Dermis blood vessel endothelial cell (primary cell): ENCODE results near the gene HIPK1. TPM values are rescaled to one million over a fixed set of nuclear protein-coding genes. Genes with fewer than 3 reads are reported as not detected.
"Not testable (repeated sequence)": the region's sequence is repeated elsewhere in the genome, so short reads cannot be mapped to it uniquely, and the experiment has no call there.

ENCODE experiments used
- DNase-seq: peaks from one replicate; pipeline ENCODE4 v3.0.0; 2010
- total RNA-seq: library from RNA; depleted of rRNA; stranded (reverse); fragments of >200 nt; gene quantifications from 2 replicates; pipeline ENCODE4 v1.2.3, GENCODE V29; 2014

The HIPK1 gene
- total RNA-seq, 1 donor from 2014 or later: 36.8 TPM

GRCh38 chr1:113946112-113946511 lies 17.0 kb downstream of the HIPK1 start:
- no peak for DNase-seq

DNA sequence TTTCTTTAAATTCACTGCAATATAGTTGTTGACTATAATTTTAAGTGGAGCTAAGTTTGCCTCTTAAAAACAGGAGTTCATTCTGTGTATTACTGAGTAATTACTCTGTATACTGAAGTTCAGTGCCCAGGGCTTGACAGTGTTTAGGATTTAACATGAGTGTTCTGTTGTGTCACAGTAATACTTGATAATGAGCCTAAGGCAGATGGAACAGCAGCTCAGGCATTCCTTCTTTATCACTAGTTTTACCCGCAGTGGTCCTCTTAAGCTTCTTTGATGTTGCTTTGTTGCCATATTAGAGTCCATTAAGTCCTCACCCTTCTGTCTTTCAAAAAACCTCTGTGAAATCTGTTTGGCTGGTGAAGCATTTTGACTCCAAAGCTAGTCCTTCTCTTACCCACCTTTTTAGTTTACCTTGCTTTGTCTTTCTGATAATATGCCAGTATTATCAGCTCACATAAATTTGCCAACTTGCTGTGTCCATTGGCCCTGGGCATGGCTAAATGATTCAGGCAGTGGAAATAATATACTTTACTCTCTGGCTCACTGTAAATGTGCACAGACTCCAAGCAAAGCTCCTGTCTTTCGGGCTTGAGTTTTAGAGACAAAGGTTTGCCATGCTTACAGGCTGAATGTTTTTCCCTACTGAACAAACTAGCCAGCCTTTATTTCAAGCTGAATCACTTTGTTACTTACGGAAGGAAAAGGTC lies 17.7 kb downstream of the HIPK1 start:
- DNase-seq: peak; percentile 37

DNA sequence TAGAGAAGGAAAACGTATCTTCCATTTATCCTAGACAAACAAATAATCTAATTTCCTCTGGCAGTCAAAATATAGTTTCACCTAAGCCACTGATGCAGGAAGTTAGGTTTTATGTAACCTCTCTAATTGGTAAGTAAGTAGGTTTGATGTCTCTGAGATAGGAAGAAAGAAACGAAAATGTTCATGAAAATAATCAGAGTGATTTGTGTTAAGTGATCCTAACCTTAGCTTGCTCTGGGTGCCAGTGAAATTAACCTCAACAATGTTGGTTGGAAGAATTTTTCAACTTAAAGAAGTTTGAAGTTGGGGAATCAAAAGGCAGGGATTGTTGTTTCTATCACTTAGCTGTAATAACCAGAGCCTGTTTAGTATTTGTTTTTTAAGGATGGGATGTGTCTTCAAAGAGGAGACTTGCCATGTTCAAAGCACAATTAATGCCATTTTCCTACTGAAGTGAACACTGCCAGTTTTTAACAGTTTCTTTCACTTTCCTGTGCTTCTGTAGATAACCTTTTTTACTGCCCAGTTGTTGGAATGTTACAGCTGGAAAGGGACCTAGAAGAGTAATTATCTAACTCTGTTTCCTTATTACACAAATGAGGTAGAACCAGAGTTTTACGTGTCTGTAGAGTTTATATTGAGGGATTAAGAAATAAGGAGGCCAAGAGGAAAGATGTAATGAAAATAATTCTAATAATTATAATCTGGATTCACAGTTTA lies 18.4 kb downstream of the HIPK1 start:
- no peak for DNase-seq

DNA sequence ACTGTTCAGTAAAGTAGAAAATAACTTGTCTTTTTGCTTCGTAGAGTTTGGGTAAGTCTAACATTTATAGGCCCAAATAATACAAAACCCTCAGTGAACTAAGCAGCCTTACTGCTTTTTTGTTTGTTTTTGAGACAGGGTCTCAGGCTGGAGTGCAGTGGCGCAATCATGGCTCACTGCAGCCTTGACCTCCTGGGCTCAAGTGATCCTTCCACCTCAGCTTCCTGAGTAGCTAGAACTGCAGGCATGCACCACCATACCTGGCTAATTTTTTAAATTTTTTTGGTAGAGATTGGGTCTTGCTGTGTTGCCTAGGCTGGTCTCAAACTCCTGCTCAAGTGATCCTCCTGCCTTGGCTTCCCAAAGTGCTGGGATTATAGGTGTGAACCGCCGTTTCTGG lies 19.0 kb downstream of the HIPK1 start:
- not testable (repeated sequence) for DNase-seq

GRCh38 chr1:113949007-113949406 lies 19.9 kb downstream of the HIPK1 start:
- peak; percentile 35 for DNase-seq

- no peak for DNase-seq
Measured at GRCh38 chr1:113950908-113951307, 21.8 kb downstream of the HIPK1 start.

- DNase-seq: no peak
Measured at GRCh38 chr1:113951719-113952118, 22.6 kb downstream of the HIPK1 start.

GRCh38 chr1:113957984-113958383 lies 28.9 kb downstream of the HIPK1 start:
- no peak for DNase-seq

- DNase-seq: no peak
Measured at GRCh38 chr1:113958691-113959090, 29.6 kb downstream of the HIPK1 start.

- DNase-seq: peak; percentile 28
Measured at GRCh38 chr1:113963281-113963906, 34.3 kb downstream of the HIPK1 start.

GRCh38 chr1:113965703-113966412 lies 36.7 kb downstream of the HIPK1 start:
- DNase-seq: no peak

DNA sequence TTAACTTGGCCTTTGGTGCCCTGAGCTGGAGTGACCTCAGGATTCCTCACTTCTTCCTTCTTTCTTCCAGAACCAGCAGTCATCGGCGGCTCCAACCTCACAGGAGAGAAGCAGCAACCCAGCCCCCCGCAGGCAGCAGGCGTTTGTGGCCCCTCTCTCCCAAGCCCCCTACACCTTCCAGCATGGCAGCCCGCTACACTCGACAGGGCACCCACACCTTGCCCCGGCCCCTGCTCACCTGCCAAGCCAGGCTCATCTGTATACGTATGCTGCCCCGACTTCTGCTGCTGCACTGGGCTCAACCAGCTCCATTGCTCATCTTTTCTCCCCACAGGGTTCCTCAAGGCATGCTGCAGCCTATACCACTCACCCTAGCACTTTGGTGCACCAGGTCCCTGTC lies 43.8 kb downstream of the HIPK1 start:
- no peak for DNase-seq

- peak; percentile 63 for DNase-seq
Measured at GRCh38 chr1:113975211-113975895, 46.2 kb downstream of the HIPK1 start.

DNA sequence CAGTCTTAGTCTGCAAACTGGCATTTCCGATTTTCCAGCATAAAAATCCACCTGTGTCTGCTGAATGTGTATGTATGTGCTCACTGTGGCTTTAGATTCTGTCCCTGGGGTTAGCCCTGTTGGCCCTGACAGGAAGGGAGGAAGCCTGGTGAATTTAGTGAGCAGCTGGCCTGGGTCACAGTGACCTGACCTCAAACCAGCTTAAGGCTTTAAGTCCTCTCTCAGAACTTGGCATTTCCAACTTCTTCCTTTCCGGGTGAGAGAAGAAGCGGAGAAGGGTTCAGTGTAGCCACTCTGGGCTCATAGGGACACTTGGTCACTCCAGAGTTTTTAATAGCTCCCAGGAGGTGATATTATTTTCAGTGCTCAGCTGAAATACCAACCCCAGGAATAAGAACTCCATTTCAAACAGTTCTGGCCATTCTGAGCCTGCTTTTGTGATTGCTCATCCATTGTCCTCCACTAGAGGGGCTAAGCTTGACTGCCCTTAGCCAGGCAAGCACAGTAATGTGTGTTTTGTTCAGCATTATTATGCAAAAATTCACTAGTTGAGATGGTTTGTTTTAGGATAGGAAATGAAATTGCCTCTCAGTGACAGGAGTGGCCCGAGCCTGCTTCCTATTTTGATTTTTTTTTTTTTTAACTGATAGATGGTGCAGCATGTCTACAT lies 47.6 kb downstream of the HIPK1 start:
- DNase-seq: peak; percentile 87

GRCh38 chr1:113977906-113978305 lies 48.8 kb downstream of the HIPK1 start:
- DNase-seq: peak; percentile 29

- DNase-seq: peak; percentile 95
Measured at GRCh38 chr1:113978863-113979702, 50.0 kb downstream of the HIPK1 start, which contains the start of gene OLFML3. Gene OLFML3 (plus strand): TSS chr1:113979474. CDS start chr1:113979517, 43 bp downstream.

- peak; percentile 22 for DNase-seq
Measured at GRCh38 chr1:113980110-113980509, 51.0 kb downstream of the HIPK1 start.

DNA sequence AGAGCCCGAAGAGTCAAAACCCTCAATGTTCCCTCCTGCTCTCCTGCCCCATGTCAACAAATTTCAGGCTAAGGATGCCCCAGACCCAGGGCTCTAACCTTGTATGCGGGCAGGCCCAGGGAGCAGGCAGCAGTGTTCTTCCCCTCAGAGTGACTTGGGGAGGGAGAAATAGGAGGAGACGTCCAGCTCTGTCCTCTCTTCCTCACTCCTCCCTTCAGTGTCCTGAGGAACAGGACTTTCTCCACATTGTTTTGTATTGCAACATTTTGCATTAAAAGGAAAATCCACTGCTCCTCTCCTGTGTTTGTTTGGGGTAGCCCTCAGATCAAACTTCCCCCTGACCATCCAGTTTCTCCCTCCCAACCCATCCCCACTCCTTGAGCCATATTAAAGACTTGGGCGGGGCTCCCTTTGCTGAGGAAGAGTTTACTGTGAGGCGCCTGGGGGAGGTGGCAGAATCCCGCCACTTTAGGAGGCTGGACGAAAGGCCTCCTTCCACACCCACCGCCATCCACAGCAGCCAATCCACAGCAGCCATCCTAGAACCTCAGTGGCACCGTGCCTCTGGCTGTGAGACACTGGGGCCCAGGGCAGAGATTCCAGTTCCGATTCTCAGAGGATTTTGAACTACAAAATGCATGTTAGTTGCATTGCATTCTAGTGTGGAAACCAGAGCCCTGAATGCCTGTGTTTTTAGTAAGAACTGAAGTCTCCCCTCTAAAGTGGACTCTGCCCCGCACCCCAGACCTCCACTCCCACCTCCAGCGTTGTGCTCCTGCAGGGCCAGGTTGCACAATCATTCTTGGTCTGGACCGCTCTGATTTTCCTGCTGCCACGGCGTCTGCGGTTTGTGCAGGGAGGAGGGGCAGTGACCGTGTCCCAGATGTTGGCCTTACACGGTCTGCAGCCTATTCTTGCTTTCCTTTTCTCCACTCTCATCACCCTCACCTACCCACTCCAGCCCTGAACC lies 53.1 kb downstream of the HIPK1 start:
- no peak for DNase-seq

GRCh38 chr1:113982949-113983348 lies 53.8 kb downstream of the HIPK1 start:
- no peak for DNase-seq

DNA sequence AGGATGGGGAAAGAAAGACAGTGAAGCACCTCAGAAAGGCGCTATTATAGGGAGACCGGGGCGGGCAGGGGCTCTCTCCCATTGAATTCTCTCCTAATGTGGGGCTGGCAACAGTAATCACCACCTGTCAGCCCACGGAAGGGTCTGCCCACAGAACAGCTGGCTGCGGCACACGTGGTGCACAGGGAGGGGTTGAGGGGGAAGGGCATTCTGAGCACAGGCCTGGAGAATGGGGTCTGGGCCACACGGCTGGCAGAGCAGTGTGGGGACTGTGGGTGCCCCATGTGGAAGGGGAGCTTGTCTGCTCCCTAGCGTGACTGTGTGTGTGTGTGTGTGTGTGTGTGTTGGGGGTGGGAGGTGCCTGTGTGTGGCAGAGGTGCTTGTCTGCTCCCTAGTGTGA lies 54.3 kb downstream of the HIPK1 start:
- no peak for DNase-seq
